GM23338 (cell line): ENCODE results near the gene RABGAP1L. TPM values are rescaled to one million over a fixed set of nuclear protein-coding genes. Genes with fewer than 3 reads are reported as not detected.

Experiments
- ATAC-seq: fragments of 200-7000 bp; cut with Tn5 transposase; 3 replicates; pipeline ENCODE4 v1.9.1; 2020
- DNase-seq: peaks from one replicate; pipeline ENCODE4 v3.0.0-alpha.2; 2015; ENCODE audit warnings: low spot score
- H2AFZ ChIP-seq: fragments of 200-600 bp; sonication (generic); 2 replicates; pipeline ENCODE4 v1.8.0; 2016; ENCODE audit warnings: antibody characterized with exemption, mild to moderate bottlenecking, moderate library complexity
- H3F3A ChIP-seq: fragments of 200-600 bp; sonication (generic); replicated peaks from 2 replicates; pipeline ENCODE4 v1.8.0; 2017; ENCODE audit warnings: antibody characterized with exemption, mixed run types, low read depth
- H3K27ac ChIP-seq: fragments of 200-600 bp; sonication (generic); 2 replicates; pipeline ENCODE4 v1.6.1; 2016; ENCODE audit warnings: low read depth
- H3K27me3 ChIP-seq: fragments of 200-600 bp; sonication (generic); 2 replicates; pipeline ENCODE4 v1.8.0; 2016; ENCODE audit warnings: mild to moderate bottlenecking, mixed run types, moderate library complexity; ENCODE audit not compliant: insufficient read depth
- H3K36me3 ChIP-seq: fragments of 200-600 bp; sonication (generic); 2 replicates; pipeline ENCODE4 v1.8.0; 2016; ENCODE audit warnings: mild to moderate bottlenecking; ENCODE audit not compliant: insufficient read depth
- H3K4me1 ChIP-seq: fragments of 200-600 bp; sonication (generic); 2 replicates; pipeline ENCODE4 v1.8.0; 2016; ENCODE audit warnings: mild to moderate bottlenecking, moderate library complexity; ENCODE audit not compliant: insufficient read depth
- H3K4me2 ChIP-seq: fragments of 200-600 bp; sonication (generic); 2 replicates; pipeline ENCODE4 v1.7.1; 2017; ENCODE audit warnings: mixed run types
- H3K4me3 ChIP-seq: fragments of 200-600 bp; sonication (generic); 2 replicates; pipeline ENCODE4 v1.6.1; 2016; ENCODE audit warnings: mixed run types
- H3K79me2 ChIP-seq: fragments of 200-600 bp; sonication (generic); replicated peaks from 2 replicates; pipeline ENCODE4 v1.8.0; 2017; ENCODE audit warnings: mild to moderate bottlenecking; ENCODE audit not compliant: insufficient read depth
- H3K9me2 ChIP-seq: fragments of 200-600 bp; sonication (generic); 2 replicates; pipeline ENCODE4 v1.8.0; 2017; ENCODE audit not compliant: insufficient read depth
- H4K20me1 ChIP-seq: fragments of 200-600 bp; sonication (generic); replicated peaks from 2 replicates; pipeline ENCODE4 v1.8.0; 2017; ENCODE audit warnings: mild to moderate bottlenecking; ENCODE audit not compliant: insufficient read depth
- H3K27ac Mint-ChIP-seq: 2 replicates; pipeline ENCODE4 v1.8.0; 2020; ENCODE audit warnings: inconsistent platforms, mild to moderate bottlenecking, moderate library complexity, mixed read lengths
- H3K27me3 Mint-ChIP-seq: 3 replicates; pipeline ENCODE4 v1.8.0; 2022; ENCODE audit warnings: low read depth, mild to moderate bottlenecking, moderate library complexity, mixed read lengths, inconsistent platforms; ENCODE audit not compliant: insufficient read depth, poor library complexity
- H3K36me3 Mint-ChIP-seq: 3 replicates; pipeline ENCODE4 v1.8.0; 2021; ENCODE audit warnings: low read depth, mild to moderate bottlenecking, inconsistent platforms, moderate library complexity, mixed read lengths
- H3K4me1 Mint-ChIP-seq: 3 replicates; pipeline ENCODE4 v1.8.0; 2020; ENCODE audit warnings: mild to moderate bottlenecking, inconsistent platforms, mixed read lengths
- H3K4me3 Mint-ChIP-seq: 3 replicates; pipeline ENCODE4 v1.8.0; 2021; ENCODE audit warnings: moderate library complexity, mild to moderate bottlenecking, inconsistent platforms, mixed read lengths
- H3K9me3 Mint-ChIP-seq: 3 replicates; pipeline ENCODE4 v1.8.0; 2020; ENCODE audit warnings: moderate library complexity, mild to moderate bottlenecking, inconsistent platforms, mixed read lengths
- CREB1 ChIP-seq: fragments of 250-450 bp; sonication (Bioruptor Pico); IDR thresholded peaks from 2 replicates; pipeline ENCODE4 v1.5.0; 2020; ENCODE audit warnings: low read depth, mild to moderate bottlenecking, moderate library complexity
- EZH2 ChIP-seq: fragments of 200-600 bp; sonication (generic); IDR thresholded peaks from one replicate; pipeline ENCODE4 v1.8.0; 2017; ENCODE audit warnings: antibody characterized with exemption, mild to moderate bottlenecking, low read depth; ENCODE audit not compliant: unreplicated experiment
- EZH2phosphoT487 ChIP-seq: fragments of 200-600 bp; sonication (generic); IDR thresholded peaks from one replicate; pipeline ENCODE4 v1.8.1; 2018; ENCODE audit warnings: antibody characterized with exemption; ENCODE audit not compliant: unreplicated experiment
- NANOG ChIP-seq: IDR thresholded peaks from 2 replicates; pipeline ENCODE4 v1.6.1; 2016; ENCODE audit warnings: antibody characterized with exemption, borderline replicate concordance
- REST ChIP-seq: IDR thresholded peaks from one replicate; pipeline ENCODE4 v1.6.1; 2018; ENCODE audit warnings: antibody characterized with exemption; ENCODE audit not compliant: unreplicated experiment
- STAT1 ChIP-seq: IDR thresholded peaks from one replicate; pipeline ENCODE4 v1.6.1; 2016; ENCODE audit warnings: antibody characterized with exemption; ENCODE audit not compliant: unreplicated experiment
- polyA plus RNA-seq: library from polyadenylated mRNA; unstranded; fragments of >200 nt; fragmentation: Nextera tagmentation; extraction: Ambion mirVana; gene quantifications from 2 replicates; pipeline ENCODE4 v1.2.1, GENCODE V29; 2016
- total RNA-seq: library from RNA; depleted of rRNA; stranded (reverse); fragments of >200 nt; shearing (Covaris generic); gene quantifications from 2 replicates; pipeline ENCODE4 v1.2.3, GENCODE V29; 2014
- TF ChIP-seq, protein P1 (sequence below), 2 experiments: fragments of 200-600 bp in 1 of 2; sonication (generic) in 1 of 2; conservative IDR thresholded peaks; 2 replicates each; pipeline versions ENCODE4 v1.5.1 to v1.6.1; 2016 to 2017; ENCODE audit warnings: antibody characterized with exemption in 2 of 2, low read depth in 2 of 2, mild to moderate bottlenecking in 2 of 2, moderate library complexity in 1 of 2
- TF ChIP-seq, protein P2 (sequence below): fragments of 250-450 bp; sonication (Bioruptor Pico); IDR thresholded peaks from 2 replicates; pipeline ENCODE4 v1.5.0; 2020; ENCODE audit warnings: mild to moderate bottlenecking, moderate library complexity

Gene RABGAP1L
- total and polyA plus RNA-seq, 2 experiments from 2014 or later = 83.2 to 136 TPM

DNA sequence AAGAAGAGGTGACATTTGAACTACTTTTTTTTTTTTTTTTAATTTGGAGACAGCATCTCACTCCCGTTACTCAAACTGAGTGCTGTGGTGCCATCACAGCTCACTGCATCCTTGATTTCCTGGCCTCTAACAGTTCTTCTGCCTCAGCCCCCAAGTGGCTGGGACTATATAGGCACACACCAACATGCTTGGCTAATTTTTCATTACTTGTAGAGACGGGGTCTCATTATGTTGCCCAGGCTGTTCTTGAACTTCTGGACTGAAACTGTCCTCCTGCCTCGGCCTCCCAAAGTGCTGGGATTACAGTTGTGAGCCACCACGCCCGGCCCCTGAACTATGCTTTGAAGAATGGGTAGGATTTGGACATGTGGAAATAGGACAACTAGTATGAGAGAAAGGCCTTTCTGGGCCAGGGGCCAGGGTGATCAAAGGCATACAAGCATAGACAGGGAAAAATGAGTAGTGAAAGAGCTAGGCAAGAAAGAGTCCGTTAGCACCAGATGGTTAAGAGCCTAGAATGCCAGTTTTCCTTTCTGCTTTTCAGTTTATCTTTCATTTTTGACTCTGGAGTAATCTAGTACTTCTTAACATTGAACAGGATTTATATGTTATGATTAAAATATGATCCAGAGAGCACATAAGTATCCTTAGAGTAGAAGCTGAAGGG is 6.3 kb downstream of the RABGAP1L start:
- H3K27me3 Mint-ChIP-seq = peaks cover 2% of the 10 kb centered on the region
- H3K36me3 ChIP-seq = no peaks in the 10 kb centered on the region
- TF ChIP-seq, protein P1, sequence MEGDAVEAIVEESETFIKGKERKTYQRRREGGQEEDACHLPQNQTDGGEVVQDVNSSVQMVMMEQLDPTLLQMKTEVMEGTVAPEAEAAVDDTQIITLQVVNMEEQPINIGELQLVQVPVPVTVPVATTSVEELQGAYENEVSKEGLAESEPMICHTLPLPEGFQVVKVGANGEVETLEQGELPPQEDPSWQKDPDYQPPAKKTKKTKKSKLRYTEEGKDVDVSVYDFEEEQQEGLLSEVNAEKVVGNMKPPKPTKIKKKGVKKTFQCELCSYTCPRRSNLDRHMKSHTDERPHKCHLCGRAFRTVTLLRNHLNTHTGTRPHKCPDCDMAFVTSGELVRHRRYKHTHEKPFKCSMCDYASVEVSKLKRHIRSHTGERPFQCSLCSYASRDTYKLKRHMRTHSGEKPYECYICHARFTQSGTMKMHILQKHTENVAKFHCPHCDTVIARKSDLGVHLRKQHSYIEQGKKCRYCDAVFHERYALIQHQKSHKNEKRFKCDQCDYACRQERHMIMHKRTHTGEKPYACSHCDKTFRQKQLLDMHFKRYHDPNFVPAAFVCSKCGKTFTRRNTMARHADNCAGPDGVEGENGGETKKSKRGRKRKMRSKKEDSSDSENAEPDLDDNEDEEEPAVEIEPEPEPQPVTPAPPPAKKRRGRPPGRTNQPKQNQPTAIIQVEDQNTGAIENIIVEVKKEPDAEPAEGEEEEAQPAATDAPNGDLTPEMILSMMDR (conservative IDR thresholded peaks at IDR 0.05; ENCODE audit: low read depth in 2 of 2) = peak in 1 of 2 experiments; percentile 22; a peak in 1 of 4 replicates
- no peak for TF ChIP-seq CREB1 (CRISPR knock-in tag)
- no peak overlapping the region for H2AFZ ChIP-seq
- H3K4me1 ChIP-seq = peaks cover 6% of the 10 kb centered on the region; the same call in 1 of the 2 replicates
- no peak overlapping the region for H3K4me3 Mint-ChIP-seq
- H3K27me3 ChIP-seq = no peaks in the 10 kb centered on the region; the same call in 1 of the 2 replicates
- ATAC-seq (peak; percentile 72), DNase-seq (peak; percentile 32)
- H3K9me3 Mint-ChIP-seq = no peaks in the 10 kb centered on the region
- no peak overlapping the region for H3K4me2 ChIP-seq
- H3K4me3 ChIP-seq = no peak overlapping the region
- no peak overlapping the region for H3K27ac Mint-ChIP-seq
- H3K9me2 ChIP-seq = no peaks in the 10 kb centered on the region
- no peaks in the 10 kb centered on the region for H3F3A ChIP-seq
- H3K4me1 Mint-ChIP-seq = peaks cover 19% of the 10 kb centered on the region
- no peaks in the 10 kb centered on the region for H4K20me1 ChIP-seq
- H3K79me2 ChIP-seq = peaks cover 55% of the 10 kb centered on the region
- no peaks in the 10 kb centered on the region for H3K36me3 Mint-ChIP-seq
- no peak overlapping the region for H3K27ac ChIP-seq

DNA sequence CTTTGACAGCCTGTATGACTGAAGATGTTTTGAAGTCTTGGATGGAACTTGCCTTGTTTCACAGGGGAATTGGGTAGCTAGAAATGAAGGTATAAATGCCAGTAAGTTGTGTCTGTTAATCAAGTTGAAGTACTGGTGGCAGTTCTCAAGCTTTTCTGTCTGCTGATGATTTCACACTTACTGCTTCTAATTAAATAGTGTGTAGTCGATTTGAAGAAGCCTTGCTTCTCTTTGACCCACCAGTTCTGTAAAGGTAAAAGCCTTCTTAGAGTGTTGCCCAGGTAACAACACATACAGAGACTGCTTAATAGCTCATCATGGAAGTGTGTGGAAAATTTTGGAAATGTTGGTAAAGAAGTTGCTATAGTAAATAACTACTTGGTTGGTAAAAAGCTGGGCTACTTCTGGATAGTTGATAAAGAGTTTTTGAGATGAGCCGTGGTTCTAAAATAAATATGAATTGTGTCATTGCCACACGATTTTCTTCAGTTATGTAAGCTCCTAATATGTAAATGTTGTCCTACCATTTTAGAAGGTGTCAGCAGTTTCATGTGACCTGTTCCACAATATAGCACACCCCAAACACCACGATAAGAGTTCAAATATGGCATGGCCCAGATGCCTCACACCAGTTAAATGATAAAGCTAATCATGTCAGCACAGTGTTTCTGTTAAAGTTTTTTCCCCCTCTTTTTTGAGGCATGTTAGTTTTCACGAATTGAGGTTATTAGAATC is 7.4 kb downstream of the RABGAP1L start:
- Histone ChIP-seq H2AFZ (no peak overlapping the region), H3K27ac (no peak overlapping the region), H3K36me3 (no peaks in the 10 kb centered on the region), H3K27me3 (no peaks in the 10 kb centered on the region), H3K4me2 (no peak overlapping the region), H3K9me2 (no peaks in the 10 kb centered on the region), H3K4me1 (peaks cover 6% of the 10 kb centered on the region; the same call in 1 of the 2 replicates), H3K79me2 (peaks cover 46% of the 10 kb centered on the region), H3K4me3 (no peak overlapping the region), H3F3A (no peaks in the 10 kb centered on the region), H4K20me1 (no peaks in the 10 kb centered on the region)
- H3K4me1 Mint-ChIP-seq = peaks cover 15% of the 10 kb centered on the region
- ATAC-seq (no peak), DNase-seq (no peak)
- H3K27ac Mint-ChIP-seq = no peak overlapping the region; the same call in 1 of the 2 replicates
- H3K36me3 Mint-ChIP-seq = no peaks in the 10 kb centered on the region
- H3K9me3 Mint-ChIP-seq = no peaks in the 10 kb centered on the region
- H3K4me3 Mint-ChIP-seq = no peak overlapping the region
- no peaks in the 10 kb centered on the region for H3K27me3 Mint-ChIP-seq
- no peak for TF ChIP-seq EZH2phosphoT487
- TF ChIP-seq, protein P2, sequence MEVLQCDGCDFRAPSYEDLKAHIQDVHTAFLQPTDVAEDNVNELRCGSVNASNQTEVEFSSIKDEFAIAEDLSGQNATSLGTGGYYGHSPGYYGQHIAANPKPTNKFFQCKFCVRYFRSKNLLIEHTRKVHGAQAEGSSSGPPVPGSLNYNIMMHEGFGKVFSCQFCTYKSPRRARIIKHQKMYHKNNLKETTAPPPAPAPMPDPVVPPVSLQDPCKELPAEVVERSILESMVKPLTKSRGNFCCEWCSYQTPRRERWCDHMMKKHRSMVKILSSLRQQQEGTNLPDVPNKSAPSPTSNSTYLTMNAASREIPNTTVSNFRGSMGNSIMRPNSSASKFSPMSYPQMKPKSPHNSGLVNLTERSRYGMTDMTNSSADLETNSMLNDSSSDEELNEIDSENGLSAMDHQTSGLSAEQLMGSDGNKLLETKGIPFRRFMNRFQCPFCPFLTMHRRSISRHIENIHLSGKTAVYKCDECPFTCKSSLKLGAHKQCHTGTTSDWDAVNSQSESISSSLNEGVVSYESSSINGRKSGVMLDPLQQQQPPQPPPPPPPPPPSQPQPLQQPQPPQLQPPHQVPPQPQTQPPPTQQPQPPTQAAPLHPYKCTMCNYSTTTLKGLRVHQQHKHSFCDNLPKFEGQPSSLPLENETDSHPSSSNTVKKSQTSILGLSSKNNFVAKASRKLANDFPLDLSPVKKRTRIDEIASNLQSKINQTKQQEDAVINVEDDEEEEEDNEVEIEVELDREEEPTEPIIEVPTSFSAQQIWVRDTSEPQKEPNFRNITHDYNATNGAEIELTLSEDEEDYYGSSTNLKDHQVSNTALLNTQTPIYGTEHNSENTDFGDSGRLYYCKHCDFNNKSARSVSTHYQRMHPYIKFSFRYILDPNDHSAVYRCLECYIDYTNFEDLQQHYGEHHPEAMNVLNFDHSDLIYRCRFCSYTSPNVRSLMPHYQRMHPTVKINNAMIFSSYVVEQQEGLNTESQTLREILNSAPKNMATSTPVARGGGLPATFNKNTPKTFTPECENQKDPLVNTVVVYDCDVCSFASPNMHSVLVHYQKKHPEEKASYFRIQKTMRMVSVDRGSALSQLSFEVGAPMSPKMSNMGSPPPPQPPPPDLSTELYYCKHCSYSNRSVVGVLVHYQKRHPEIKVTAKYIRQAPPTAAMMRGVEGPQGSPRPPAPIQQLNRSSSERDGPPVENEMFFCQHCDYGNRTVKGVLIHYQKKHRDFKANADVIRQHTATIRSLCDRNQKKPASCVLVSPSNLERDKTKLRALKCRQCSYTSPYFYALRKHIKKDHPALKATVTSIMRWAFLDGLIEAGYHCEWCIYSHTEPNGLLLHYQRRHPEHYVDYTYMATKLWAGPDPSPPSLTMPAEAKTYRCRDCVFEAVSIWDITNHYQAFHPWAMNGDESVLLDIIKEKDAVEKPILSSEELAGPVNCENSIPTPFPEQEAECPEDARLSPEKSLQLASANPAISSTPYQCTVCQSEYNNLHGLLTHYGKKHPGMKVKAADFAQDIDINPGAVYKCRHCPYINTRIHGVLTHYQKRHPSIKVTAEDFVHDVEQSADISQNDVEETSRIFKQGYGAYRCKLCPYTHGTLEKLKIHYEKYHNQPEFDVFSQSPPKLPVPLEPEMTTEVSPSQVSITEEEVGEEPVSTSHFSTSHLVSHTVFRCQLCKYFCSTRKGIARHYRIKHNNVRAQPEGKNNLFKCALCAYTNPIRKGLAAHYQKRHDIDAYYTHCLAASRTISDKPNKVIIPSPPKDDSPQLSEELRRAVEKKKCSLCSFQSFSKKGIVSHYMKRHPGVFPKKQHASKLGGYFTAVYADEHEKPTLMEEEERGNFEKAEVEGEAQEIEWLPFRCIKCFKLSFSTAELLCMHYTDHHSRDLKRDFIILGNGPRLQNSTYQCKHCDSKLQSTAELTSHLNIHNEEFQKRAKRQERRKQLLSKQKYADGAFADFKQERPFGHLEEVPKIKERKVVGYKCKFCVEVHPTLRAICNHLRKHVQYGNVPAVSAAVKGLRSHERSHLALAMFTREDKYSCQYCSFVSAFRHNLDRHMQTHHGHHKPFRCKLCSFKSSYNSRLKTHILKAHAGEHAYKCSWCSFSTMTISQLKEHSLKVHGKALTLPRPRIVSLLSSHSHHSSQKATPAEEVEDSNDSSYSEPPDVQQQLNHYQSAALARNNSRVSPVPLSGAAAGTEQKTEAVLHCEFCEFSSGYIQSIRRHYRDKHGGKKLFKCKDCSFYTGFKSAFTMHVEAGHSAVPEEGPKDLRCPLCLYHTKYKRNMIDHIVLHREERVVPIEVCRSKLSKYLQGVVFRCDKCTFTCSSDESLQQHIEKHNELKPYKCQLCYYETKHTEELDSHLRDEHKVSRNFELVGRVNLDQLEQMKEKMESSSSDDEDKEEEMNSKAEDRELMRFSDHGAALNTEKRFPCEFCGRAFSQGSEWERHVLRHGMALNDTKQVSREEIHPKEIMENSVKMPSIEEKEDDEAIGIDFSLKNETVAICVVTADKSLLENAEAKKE (CRISPR knock-in tag) = no peak
- no peak for TF ChIP-seq EZH2
- no peak for TF ChIP-seq STAT1
- no peak for TF ChIP-seq REST
- TF ChIP-seq NANOG = no peak
- TF ChIP-seq CREB1 (CRISPR knock-in tag) = no peak
